Measurements from ENCODE around the gene DIABLO. TPM values are rescaled to one million over a fixed set of nuclear protein-coding genes. Genes with fewer than 3 reads are reported as not detected.

The DIABLO gene
- total RNA-seq, 1 experiment from 2014 or later = 47.9 TPM

GRCh38 chr12:122162976-122163375, 62.9 kb downstream of the DIABLO start:
- H2AFZ ChIP-seq = no peak overlapping the region
- no peak overlapping the region for H3K4me3 ChIP-seq
- H3K4me1 ChIP-seq (replicated peaks; ENCODE audit: insufficient read depth) = no peaks in the 10 kb centered on the region
- intact Hi-C loops (cut with micrococcal nuclease; ENCODE audit: unreplicated experiment) = no loop called here
- no peaks in the 10 kb centered on the region for H3K36me3 ChIP-seq (ENCODE audit: low read depth)
- no peaks in the 10 kb centered on the region for H4K20me1 ChIP-seq (ENCODE audit: insufficient read depth)
- no peak for TF ChIP-seq CTCF (conservative IDR thresholded peaks at IDR 0.05)
- TF ChIP-seq EZH2 (IDR thresholded peaks at IDR 0.05; ENCODE audit: low read depth) = no peak
- H3K4me2 ChIP-seq = no peak overlapping the region
- H3K79me2 ChIP-seq (ENCODE audit: low read depth) = no peaks in the 10 kb centered on the region
- DNase-seq = no peak
- no peaks in the 10 kb centered on the region for H3F3A ChIP-seq (ENCODE audit: insufficient read depth, low read depth)
- POLR2A ChIA-PET (ENCODE audit: unreplicated experiment) = no interaction called here
- no peaks in the 10 kb centered on the region for H3K9me3 ChIP-seq (ENCODE audit: insufficient read depth, low read depth)
- no TSS peak for BruUV-seq (replicated peaks)
- CTCF ChIA-PET = no interaction called here
- no peaks in the 10 kb centered on the region for H3K27me3 ChIP-seq (ENCODE audit: insufficient read depth, low read depth)
- no peak overlapping the region for H3K27ac ChIP-seq
- H3K9me2 ChIP-seq (ENCODE audit: insufficient read depth) = no peaks in the 10 kb centered on the region

- no peak overlapping the region for H3K4me3 ChIP-seq
- H3K36me3 ChIP-seq (ENCODE audit: low read depth) = no peaks in the 10 kb centered on the region
- DNase-seq = no peak
- intact Hi-C loops (cut with micrococcal nuclease; ENCODE audit: unreplicated experiment) = no loop called here
- no peaks in the 10 kb centered on the region for H3K9me2 ChIP-seq (ENCODE audit: insufficient read depth)
- no peak overlapping the region for H3K4me2 ChIP-seq
- no TSS peak for BruUV-seq (replicated peaks)
- ChIA-PET POLR2A (ENCODE audit: unreplicated experiment) (no interaction called here), CTCF (no interaction called here)
- no peaks in the 10 kb centered on the region for H3K4me1 ChIP-seq (replicated peaks; ENCODE audit: insufficient read depth)
- no peaks in the 10 kb centered on the region for H3K79me2 ChIP-seq (ENCODE audit: low read depth)
- no peaks in the 10 kb centered on the region for H3F3A ChIP-seq (ENCODE audit: insufficient read depth, low read depth)
- H3K27ac ChIP-seq = no peak overlapping the region
- no peaks in the 10 kb centered on the region for H3K9me3 ChIP-seq (ENCODE audit: insufficient read depth, low read depth)
- TF ChIP-seq EZH2 (IDR thresholded peaks at IDR 0.05; ENCODE audit: low read depth) (no peak), CTCF (conservative IDR thresholded peaks at IDR 0.05) (no peak)
- no peaks in the 10 kb centered on the region for H4K20me1 ChIP-seq (ENCODE audit: insufficient read depth)
- H3K27me3 ChIP-seq (ENCODE audit: insufficient read depth, low read depth) = no peaks in the 10 kb centered on the region
- no peak overlapping the region for H2AFZ ChIP-seq
Observed at GRCh38 chr12:122161682-122162081, 64.2 kb downstream of the DIABLO start.

GRCh38 chr12:122160761-122161160, 65.1 kb downstream of the DIABLO start:
- ChIA-PET POLR2A (ENCODE audit: unreplicated experiment) (no interaction called here), CTCF (no interaction called here)
- H3F3A ChIP-seq (ENCODE audit: insufficient read depth, low read depth) = no peaks in the 10 kb centered on the region
- no peaks in the 10 kb centered on the region for H3K9me3 ChIP-seq (ENCODE audit: insufficient read depth, low read depth)
- H3K4me2 ChIP-seq = no peak overlapping the region
- H4K20me1 ChIP-seq (ENCODE audit: insufficient read depth) = no peaks in the 10 kb centered on the region
- no peak overlapping the region for H2AFZ ChIP-seq
- no peaks in the 10 kb centered on the region for H3K9me2 ChIP-seq (ENCODE audit: insufficient read depth)
- H3K4me1 ChIP-seq (replicated peaks; ENCODE audit: insufficient read depth) = no peaks in the 10 kb centered on the region
- intact Hi-C loops (cut with micrococcal nuclease; ENCODE audit: unreplicated experiment) = no loop called here
- no peaks in the 10 kb centered on the region for H3K36me3 ChIP-seq (ENCODE audit: low read depth)
- no TSS peak for BruUV-seq (replicated peaks)
- H3K27ac ChIP-seq = no peak overlapping the region
- no peak for DNase-seq
- H3K27me3 ChIP-seq (ENCODE audit: insufficient read depth, low read depth) = no peaks in the 10 kb centered on the region
- TF ChIP-seq EZH2 (IDR thresholded peaks at IDR 0.05; ENCODE audit: low read depth) (no peak), CTCF (conservative IDR thresholded peaks at IDR 0.05) (no peak)
- no peaks in the 10 kb centered on the region for H3K79me2 ChIP-seq (ENCODE audit: low read depth)
- no peak overlapping the region for H3K4me3 ChIP-seq

All from PC-9 (cell line).